ENCODE data around the gene IFITM1.
"Not testable (repeated sequence)": the region's sequence is repeated elsewhere in the genome, so short reads cannot be mapped to it uniquely, and the experiment has no call there.

The IFITM1 gene

DNA sequence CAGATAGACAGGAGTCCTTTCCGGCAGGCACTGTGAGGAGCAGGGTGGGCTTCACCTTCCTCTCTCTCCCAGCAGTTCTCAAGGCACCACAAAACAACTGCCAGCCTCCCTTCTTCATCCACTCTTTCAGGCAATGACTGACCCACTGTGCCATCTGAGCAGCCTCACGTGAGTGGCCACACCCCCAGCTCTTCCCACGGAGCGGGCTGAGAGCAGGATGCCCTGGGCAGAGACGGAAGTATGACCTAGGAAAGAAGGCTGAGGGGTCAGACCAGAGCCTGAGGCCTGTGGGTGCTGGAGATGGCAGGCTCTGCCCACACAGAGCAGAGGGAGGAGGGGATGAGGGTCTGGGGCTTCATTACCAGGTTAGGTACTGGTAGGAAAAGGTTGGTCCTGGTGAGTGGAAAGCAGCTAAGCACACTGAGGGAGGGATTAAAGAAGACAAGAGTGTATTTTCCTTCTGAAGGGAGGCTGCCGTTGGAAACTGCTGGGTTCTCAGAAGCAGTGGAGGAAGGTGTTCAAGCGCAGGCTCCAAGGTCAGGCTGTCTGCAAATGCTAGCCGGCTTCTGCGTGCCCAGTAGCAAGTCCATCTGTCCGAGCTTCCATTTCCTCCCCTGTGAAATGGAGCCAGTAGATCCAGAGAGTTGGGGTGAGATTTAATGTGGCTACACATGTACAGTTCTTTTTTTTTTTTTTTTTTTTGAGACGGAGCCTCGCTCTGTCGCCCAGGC is 31.0 kb upstream of the IFITM1 start:
- no peak for DNase-seq (ENCODE audit: low read depth)

DNA sequence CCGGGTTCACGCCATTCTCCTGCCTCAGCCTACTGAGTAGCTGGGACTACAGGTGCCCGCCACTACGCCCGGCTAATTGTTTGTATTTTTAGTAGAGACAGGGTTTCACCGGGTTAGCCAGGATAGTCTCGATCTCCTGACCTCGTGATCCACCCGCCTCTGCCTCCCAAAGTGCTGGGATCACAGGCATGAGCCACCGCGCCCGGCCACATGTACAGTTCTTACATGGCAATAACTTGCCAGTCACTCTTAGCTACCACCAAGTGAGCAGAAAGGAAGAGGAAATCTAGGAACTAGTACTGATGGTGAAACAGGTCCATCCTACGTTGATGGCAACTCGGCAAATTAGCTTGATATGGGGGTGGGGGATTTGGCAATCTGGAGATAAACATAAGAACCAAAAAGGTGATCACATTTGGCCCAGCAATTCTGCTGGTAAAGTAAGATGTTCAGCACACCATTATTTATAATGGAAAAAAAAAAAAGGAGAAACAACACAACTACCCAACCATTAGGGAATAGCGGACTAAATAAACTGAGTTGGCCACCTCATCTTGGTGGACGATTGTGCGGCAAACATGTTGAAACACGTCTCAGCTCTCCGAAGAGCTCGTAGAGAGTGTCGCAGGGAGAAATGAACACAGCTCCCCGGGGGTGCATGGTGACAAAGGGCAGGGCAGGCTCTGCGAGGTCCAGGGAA is 30.3 kb upstream of the IFITM1 start:
- no peak for DNase-seq (ENCODE audit: low read depth)

DNA sequence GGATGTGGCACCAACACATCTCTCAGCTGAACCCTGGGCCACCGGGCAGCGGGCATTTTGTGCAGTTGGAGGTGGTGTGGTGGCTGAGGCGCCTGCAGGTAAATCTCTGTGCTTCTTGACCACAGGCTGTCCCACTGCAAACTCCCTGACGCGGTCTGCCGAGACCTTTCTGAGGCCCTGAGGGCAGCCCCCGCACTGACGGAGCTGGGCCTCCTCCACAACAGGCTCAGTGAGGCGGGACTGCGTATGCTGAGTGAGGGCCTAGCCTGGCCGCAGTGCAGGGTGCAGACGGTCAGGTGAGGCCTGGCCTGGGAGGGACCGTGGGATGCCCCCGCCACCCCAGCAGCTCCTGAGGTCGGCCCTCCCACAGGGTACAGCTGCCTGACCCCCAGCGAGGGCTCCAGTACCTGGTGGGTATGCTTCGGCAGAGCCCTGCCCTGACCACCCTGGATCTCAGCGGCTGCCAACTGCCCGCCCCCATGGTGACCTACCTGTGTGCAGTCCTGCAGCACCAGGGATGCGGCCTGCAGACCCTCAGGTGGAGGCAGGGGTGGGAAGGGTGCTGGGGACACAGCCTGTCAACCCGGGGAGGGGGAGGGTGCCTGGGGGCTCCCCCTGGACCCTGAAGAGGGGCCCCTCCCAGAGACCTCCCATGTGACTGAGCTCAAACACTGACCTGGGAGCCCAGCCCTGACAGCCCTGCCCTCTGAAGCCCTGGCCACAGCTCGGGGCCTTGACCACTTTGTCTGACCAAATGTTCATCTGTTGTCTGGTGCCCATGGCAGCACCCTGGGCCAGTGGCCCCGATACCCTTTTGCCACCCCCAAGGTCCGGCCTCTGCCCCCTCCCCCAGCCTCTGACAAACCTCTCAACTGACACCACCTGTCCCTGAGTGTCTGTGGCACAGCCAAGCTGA is 29.5 kb upstream of the IFITM1 start:
- DNase-seq (ENCODE audit: low read depth), result no peak

DNA sequence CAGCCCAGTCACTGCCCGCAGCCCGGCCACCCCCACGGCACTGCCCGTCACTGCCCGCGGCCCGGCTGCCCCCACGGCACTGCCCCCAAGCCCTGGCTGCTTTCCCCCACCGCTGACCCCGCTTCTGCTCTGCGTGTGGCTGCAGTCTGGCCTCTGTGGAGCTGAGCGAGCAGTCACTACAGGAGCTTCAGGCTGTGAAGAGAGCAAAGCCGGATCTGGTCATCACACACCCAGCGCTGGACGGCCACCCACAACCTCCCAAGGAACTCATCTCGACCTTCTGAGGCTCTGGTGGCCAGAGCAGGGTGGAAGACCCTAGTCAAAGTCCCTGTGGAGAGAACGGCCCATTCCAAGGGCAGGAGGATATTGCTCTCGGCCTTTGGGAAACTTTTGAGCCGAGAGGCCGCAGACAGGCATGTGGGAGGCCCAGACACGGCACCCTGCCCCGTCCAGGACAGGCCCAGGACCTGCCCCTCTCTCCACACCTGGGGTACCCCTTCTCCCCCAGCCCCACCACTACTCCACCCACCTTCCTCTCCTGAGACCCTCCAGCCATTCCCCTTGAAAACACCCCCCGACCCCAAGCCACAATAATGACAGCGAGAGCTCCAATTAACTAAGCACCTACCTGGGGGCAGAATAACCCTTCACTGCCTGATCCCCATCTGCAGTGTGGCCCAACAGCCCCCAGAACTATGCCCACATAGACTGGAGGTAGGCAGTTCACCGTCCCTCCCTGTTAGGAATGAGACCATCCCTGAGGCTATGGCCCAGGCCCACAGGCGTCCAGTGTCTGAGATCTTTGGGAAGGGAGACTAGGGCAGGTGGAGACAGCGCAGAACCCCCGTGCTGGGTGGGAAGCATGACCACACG is 28.6 kb upstream of the IFITM1 start:
- DNase-seq (ENCODE audit: low read depth), result no peak

DNA sequence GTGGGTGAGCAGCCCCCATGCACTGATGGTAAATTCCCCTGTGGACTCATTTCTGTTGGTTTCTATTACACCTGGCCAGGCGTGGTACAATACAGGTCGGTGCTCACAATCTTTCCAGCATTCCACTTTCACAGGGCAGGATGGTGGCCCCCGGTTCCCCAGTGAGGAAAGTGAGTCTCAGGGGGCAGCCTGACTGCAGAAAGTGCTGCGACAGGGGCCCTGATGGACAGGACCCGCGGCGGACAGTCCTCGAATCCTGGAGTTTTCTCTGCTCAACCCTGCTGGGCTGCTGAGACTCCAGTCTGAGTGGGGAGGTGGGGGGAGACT is 28.0 kb upstream of the IFITM1 start:
- no peak for DNase-seq (ENCODE audit: low read depth)

DNA sequence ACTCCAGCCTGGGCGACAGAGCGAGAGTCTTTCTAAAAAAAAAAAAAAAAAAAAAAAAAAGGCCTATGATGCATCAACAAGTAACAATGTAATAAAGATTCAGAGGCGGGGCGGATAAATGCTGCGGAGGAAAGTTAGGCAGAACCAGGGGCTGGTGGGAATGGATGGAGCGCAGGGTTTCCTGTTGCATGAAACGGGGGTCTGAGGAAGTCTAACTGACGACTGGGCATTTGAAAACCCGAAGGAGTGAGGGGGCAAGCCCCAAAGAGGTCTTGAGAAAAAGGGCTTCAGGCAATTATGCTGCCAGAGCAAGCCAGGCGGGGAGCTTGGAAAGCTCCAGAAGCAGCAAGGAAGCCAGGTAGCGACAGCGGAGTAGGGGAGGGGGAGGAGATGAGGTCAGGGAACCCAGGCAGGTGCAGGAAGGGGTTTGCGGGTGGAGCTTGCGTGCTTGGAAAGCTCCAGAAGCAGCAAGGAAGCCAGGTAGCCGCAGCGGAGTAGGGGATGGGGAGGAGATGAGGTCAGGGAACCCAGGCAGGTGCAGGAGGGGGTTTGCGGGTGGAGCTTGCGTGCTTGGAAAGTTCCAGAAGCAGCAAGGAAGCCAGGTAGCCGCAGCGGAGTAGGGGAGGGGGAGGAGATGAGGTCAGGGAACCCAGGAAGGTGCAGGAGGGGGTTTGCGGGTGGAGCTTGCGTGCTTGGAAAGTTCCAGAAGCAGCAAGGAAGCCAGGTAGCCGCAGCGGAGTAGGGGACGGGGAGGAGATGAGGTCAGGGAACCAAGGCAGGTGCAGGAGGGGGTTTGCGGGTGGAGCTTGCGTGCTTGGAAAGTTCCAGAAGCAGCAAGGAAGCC is 26.6 kb upstream of the IFITM1 start:
- not testable (repeated sequence) for DNase-seq (ENCODE audit: low read depth)

DNA sequence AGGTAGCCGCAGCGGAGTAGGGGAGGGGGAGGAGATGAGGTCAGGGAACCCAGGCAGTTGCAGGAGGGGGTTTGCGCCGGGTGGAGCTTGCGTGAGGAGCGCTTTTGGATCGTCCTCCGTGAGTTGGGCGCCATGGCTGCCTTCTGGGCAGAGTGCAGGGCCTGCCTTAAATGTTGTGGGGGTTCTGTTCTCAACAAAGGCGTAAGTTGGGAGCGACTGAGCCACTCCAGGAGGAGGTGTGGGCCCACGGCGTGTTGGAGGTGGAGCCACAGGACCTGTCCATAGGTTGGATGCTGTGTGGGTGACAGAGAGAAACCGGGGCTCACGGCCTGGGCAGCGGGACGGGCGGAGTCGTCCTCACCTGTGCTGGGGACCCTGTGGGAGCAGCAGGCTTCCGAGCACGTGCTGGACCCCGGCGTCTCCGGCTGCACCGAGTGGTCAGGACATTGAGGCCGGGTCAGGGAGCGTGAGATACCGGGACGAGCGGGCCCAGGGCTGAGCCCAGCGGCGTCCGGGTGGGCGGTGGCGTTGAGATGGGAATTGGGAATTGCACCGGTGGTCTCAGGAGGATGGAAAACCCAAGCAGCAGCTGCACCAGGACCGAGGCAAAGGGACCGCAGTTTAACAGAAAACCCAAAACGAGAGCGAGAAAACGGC is 25.9 kb upstream of the IFITM1 start:
- DNase-seq (ENCODE audit: low read depth), result no peak

DNA sequence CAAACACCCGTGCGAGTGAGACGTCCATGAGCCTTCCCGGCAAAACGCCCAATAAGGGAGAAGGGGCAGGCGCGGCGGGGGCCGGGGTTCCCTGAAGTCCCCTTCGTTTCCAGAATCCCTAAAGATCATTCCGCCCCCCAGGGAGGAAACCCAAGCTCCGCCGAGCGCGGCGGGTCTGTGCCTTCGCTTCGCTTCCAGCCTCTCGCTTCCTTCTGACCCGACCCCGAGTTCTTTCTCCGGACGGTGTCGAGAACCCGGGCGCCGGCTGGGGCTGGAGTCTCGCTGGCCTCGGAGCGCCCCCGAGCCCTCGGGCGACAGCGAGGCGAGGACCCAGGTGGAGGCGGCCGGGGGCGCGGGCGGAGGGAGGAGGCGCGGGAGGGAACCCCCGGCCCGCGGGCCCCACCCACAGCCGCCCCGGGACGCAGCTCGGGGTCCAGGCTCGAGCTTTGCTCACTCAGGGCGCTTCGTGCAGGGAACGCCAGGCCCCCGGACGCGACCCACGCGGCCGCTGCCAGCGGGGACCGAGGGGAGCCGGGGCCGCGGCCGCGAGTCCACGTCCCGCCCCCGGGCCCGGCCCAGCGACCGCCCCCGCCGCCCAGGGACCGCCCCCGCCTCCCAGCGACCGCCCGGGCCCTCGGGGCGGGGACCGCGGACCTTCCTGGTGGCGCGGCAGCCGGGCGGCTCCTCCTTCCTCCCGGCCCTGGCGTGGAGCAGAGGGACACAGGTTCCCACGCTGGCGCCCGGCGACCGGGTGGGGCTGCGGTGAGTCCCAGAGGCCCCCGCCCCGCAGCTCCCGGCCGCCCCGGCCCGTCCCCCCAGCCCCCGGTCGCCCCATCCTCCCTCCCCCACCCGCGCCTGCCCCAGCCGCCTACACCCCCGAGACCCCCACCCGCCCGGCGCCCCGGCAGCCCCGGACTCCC is 25.1 kb upstream of the IFITM1 start, which contains the start of gene PGGHG:
PGGHG (plus strand) TSS at position 649 of the 920 bp plus-strand sequence. CDS start 691 bp downstream, outside the sequence.
- no peak for DNase-seq (ENCODE audit: low read depth)

DNA sequence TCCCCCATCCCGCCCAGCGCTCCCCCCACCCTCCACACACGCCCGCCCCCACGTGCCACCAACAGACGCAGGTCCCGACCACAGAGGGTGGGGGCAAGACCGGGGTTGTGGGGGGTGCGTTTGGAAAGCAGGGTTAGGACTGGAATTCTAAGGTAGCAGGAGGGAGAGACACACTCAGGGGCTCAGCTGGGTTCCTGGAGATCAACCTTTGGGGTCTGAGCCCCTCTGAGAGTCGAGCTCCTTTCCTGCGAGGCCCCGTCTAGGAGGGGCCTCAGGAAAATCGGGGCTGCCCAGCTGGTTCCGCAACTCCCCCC is 24.5 kb upstream of the IFITM1 start:
- DNase-seq (ENCODE audit: low read depth), result no peak

DNA sequence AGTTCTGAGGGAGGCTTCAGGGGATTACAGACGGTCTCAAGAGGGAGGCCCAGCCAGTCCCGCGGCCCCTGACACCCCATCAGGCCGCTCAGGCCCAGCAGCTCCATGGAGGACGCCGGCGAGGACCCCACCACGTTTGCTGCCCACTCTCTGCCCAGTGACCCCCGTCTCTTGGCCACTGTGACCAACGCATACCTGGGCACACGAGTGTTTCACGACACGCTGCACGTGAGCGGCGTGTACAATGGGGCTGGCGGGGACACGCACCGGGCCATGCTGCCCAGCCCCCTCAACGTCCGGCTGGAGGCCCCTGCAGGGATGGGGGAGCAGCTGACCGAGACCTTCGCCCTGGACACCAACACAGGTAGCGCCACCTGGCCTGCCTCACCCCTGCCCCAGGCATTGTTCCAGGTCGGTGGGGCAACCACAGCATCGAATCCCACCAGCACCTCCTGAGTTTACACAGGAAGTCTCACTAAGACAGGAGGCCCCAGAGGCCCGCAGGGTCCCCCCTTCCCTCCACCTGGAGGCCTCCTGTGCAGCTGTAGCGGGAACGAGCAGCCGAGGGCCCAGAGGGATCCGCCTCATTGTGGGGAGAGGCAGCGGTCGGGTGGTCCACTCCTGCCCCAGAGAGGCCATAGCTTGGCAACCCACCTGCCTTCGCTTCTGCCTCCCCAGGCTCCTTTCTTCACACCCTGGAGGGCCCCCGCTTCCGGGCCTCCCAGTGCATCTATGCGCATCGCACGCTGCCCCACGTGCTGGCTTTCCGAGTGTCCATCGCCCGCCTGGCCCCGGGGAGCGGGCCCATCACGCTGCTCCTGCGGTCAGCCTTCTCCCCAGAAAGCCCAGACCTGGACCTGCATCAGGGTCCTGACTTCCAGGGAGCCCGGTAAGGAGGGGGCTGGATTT is 23.9 kb upstream of the IFITM1 start:
- no peak for DNase-seq (ENCODE audit: low read depth)

DNA sequence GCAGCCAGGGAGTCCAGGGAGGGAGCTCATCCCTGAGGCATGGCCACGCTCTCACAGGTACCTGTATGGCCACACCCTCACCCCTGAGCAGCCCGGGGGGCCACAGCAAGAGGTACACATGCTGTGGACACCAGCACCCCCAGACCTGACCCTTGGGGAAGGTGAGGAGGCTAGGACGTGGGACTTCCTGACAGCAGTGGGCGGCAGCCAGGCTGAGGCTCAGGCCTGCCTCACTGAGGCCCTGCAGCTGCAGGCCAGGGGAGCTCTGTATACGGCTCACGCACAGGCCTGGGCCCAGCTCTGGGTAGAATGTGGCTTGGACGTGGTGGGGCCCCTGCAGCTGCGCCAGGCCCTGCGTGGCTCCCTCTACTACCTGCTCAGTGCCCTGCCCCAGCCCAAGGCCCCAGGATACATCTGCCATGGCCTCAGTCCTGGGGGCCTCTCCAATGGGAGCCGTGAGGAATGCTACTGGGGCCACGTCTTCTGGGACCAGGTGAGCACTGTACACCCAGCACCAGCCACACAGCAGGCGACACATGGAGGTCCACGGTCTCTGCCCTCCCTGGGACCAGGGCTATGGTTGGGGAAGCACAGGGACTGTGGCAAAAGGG is 23.1 kb upstream of the IFITM1 start:
- DNase-seq (ENCODE audit: low read depth), result no peak

DNA sequence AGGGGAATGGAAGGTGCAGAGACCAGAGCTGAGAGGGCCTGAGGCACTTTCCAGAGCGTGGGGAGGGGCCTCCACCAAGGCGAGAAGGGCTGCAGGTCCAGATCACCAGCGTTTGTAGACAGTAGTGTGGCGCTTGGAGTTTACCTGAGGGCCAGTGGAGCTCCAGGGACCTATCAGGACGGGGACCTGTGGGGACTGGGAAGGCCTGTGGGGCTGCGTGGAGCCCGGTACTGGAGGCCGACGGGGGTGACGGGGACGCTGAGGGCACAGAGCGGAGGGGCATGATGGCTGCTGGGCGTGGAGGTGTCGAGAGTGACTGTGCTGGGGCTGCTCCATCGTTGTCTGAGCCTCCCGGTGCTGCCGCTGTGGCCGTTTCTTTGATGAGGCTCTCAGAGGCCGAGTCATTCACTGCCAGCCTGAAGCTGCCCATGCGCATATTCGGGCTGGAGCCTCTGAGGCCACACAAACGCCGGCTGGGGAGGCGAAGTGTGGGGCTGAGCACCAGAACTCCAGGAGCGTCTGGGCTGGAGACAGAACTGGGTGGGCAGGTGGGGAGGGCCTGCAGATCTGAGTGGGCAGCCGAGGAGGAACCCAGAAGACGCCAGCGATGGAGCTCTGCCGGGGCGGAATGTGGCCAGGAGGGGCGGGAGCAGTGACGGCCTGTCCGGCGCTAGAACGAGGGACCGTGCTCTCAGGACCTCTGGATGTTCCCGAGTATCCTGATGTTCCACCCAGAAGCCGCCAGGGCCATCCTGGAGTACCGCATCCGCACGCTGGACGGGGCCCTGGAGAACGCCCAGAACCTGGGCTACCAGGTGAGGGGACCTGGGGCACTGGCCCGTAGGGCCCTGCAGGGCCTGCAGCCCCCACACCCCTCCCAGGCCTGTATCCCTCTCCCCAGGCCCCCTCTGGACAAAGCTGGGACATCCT is 22.3 kb upstream of the IFITM1 start:
- no peak for DNase-seq (ENCODE audit: low read depth)

DNA sequence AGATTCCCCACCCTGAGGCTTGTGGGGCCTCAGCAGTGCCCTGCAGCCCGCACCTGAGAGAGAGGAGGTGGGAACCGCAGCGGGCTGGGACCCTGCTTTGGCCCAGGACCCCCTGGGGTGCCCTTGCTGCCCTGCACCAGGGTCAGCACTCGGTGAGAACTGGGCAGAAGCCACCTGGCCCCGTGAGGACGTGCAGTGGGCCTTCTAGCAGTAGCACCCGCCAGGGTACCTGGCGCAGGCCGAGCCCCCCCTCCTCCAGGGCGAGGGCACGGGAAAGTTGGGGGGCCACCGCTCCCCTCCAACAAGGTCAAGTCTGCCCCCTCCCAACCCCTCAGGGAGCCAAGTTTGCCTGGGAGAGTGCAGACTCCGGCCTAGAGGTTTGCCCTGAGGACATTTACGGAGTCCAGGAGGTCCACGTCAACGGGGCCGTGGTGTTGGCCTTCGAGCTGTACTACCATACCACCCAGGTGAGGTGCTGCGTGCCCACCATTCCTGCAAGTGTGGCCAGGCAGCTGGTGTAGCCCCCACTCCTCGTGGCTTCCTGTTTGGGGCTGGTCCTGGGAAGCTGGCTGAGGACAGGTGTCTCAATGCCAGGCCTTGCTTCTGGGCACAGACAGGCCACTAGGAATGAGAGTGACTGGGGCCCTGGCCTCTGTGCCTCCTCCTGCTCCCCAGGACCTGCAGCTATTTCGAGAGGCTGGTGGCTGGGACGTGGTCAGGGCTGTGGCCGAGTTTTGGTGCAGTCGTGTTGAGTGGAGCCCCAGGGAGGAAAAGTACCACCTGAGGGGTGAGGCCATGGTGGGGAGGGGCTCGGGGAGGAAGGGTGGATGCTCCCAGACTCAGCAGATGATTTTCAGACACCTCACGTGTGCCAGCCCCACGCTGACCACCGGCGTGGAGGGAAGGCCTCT is 21.4 kb upstream of the IFITM1 start:
- no peak for DNase-seq (ENCODE audit: low read depth)

DNA sequence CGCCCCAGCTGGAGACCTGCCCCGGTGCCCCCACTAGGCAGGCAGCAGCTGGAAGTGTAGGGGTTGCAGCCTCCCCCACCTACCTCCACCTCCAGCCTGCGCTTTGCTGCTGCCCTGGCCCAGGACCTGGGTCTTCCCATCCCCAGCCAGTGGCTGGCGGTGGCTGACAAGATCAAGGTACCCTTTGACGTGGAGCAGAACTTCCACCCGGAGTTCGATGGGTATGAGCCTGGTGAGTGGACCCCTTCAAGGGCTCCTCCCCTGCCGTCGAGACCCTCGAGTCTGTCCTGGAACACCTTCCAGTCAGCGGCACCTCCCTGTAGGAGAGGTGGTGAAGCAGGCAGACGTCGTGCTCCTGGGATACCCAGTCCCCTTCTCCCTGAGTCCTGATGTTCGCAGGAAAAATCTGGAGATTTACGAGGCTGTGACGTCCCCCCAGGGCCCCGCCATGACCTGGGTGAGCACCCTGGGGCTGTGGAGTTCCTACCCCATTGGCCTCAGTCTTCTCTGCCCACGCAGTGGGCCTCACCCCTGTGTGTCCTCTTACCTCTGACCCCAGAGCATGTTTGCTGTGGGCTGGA is 20.5 kb upstream of the IFITM1 start:
- no peak for DNase-seq (ENCODE audit: low read depth)

Measured in stromal cell of bone marrow (primary cell).